Testis (tissue), 3 donors: Measurements from ENCODE around the gene PPM1A. TPM values are rescaled to one million over a fixed set of nuclear protein-coding genes. Genes with fewer than 3 reads are reported as not detected.

Experiments
- DNase-seq: peaks from one replicate; pipeline ENCODE4 v3.0.0-alpha.2; 2019
- H3K27ac ChIP-seq, 2 donors: fragments of 200-600 bp; sonication (generic); one replicate each; pipeline ENCODE4 v1.5.1; 2019
- H3K27me3 ChIP-seq: fragments of 200-600 bp; sonication (generic); one replicate; pipeline ENCODE4 v1.5.1; 2019
- H3K36me3 ChIP-seq: fragments of 200-600 bp; sonication (generic); one replicate; pipeline ENCODE4 v1.5.1; 2017; ENCODE audit warnings: low read depth; ENCODE audit errors: missing control alignments
- H3K4me1 ChIP-seq: fragments of 200-600 bp; sonication (generic); one replicate; pipeline ENCODE4 v1.5.1; 2019
- H3K4me3 ChIP-seq, 2 donors: fragments of 200-600 bp; sonication (generic); one replicate each; pipeline ENCODE4 v1.5.1; 2017 to 2019
- H3K9me3 ChIP-seq: fragments of 200-600 bp; sonication (generic); one replicate; pipeline ENCODE4 v1.5.1; 2017
- CTCF ChIP-seq, 3 experiments: fragments of 450-650 bp in 2 of 3; fragments of 200-600 bp in 1 of 3; sonication (generic) in 1 of 3; IDR thresholded peaks; one replicate each; pipeline ENCODE4 v1.5.1; 2016 to 2019; ENCODE audit warnings: antibody characterized with exemption in 3 of 3, mild to moderate bottlenecking in 2 of 3, moderate library complexity in 1 of 3
- POLR2A ChIP-seq: fragments of 450-650 bp; IDR thresholded peaks from one replicate; pipeline ENCODE4 v1.6.1; 2017; ENCODE audit warnings: antibody characterized with exemption, mild to moderate bottlenecking, moderate library complexity
- WGBS, 2 donors: methylation state at CpG; one replicate each; pipeline ENCODE4 v1.1.5; 2018; 5-methylcytosine and 5-hydroxymethylcytosine counted together
- intact Hi-C: fragments of 100-400 bp; cut with DNase I; formaldehyde crosslinking; loops from one replicate; pipeline ENCODE4 v1.15.1; 2023; ENCODE audit warnings: low total_unique reads
- polyA plus RNA-seq: library from polyadenylated mRNA; stranded (reverse); fragments of 350-450 nt; fragmentation: Illumina TruSeq; extraction: RNeasy Lipid Tissue Mini Kit (QIAGEN cat#74804); gene quantifications from one replicate; pipeline ENCODE4 v1.2.3, GENCODE V29; 2014; ENCODE audit warnings: low read depth, low replicate concordance; ENCODE audit not compliant: insufficient read depth
- total RNA-seq, 2 donors: library from RNA; depleted of rRNA; stranded (reverse); fragments of >200 nt; gene quantifications; one replicate each; pipeline ENCODE4 v1.2.3, GENCODE V29; 2016

Gene PPM1A
- total and polyA plus RNA-seq, 3 donors from 2014 or later: 73.0 to 146 (median 91.1) TPM

DNA sequence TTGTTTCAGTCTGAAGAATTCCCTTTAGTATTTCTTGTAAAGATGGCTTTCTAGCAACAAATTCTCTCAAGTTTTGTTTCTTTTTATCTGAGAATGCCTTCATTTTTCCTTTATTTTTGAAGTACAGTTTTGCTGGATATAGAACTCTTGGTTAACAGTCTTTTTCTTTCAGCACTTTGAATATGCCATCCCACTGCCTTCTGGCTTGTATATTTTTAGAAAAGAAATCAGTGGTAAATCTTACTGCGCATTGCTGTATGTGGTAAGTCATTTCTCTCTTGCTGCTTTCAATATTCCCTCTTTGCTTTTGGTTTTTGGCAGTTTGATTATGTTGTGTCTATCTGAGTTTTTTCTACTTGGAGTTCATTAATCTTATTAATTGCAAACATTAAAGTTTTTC, 16.8 kb upstream of the PPM1A start:
- intact Hi-C loops: no loop called here
- Histone ChIP-seq H3K27ac (no peak overlapping the region), H3K9me3 (no peaks in the 10 kb centered on the region), H3K36me3 (no peaks in the 10 kb centered on the region), H3K4me1 (no peaks in the 10 kb centered on the region), H3K27me3 (no peaks in the 10 kb centered on the region), H3K4me3 (no peak overlapping the region)
- DNase-seq: no peak
- whole genome bisulfite sequencing, 2 donors: 96 to 97% methylated on average over 1 of the region's 1 CpG
- TF ChIP-seq POLR2A (no peak), CTCF (IDR thresholded peaks at IDR 0.05) (no peak)

DNA sequence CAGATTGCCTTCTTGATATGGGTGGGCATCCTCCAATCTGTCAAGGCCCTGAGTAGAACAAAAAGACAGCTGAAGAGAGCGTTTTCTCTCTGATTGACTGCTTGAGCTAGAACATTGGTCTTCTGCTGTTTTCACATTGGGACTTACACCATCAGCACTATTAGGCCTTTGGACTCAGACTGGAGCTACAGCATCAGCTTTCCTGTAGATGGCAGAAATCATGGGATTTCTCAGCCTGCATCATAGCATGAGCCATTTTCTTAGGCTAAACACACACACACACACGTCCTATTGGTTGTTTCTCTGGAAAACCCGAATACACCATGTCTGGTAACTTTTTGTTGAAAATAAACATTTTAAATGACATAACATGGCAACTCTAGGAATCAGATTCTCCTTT, 15.8 kb upstream of the PPM1A start:
- TF ChIP-seq POLR2A (no peak), CTCF (IDR thresholded peaks at IDR 0.05) (no peak)
- WGBS, 2 donors: 85 to 88% methylated on average over 3 of the region's 3 CpGs
- no peaks in the 10 kb centered on the region for H3K27me3 ChIP-seq

DNA sequence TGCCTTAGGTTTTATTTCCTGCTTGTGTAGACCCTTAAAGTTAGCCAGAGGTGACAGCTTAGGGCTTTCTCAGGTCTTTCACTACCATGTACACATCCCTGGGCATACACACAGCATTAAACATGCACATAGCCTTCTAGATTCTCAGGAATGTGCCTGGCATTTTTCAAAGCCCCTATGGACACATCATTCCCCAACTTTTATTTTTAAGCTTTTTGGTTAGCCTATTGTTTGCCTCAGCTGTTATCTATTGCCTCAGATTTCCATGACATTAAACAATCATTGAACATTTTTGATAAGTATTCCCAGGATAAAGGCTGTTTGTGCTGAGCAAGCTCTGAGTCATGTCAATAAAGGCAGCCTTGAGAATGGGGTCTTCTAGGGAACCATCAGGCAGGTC, 15.1 kb upstream of the PPM1A start:
- Histone ChIP-seq H3K4me1 (no peaks in the 10 kb centered on the region), H3K4me3 (no peak overlapping the region), H3K27me3 (no peaks in the 10 kb centered on the region), H3K36me3 (no peaks in the 10 kb centered on the region), H3K27ac (no peak overlapping the region), H3K9me3 (no peaks in the 10 kb centered on the region)
- DNase-seq: no peak
- TF ChIP-seq CTCF (IDR thresholded peaks at IDR 0.05) (no peak), POLR2A (no peak)
- intact Hi-C loops: no loop called here

More for the DNA sequence above, 15.8 kb upstream of the PPM1A start:
- intact Hi-C loops: no loop called here
- H3K9me3 ChIP-seq: no peaks in the 10 kb centered on the region
- no peaks in the 10 kb centered on the region for H3K4me1 ChIP-seq
- H3K4me3 ChIP-seq: no peak overlapping the region
- DNase-seq: no peak
- H3K27ac ChIP-seq: no peak overlapping the region
- no peaks in the 10 kb centered on the region for H3K36me3 ChIP-seq

DNA sequence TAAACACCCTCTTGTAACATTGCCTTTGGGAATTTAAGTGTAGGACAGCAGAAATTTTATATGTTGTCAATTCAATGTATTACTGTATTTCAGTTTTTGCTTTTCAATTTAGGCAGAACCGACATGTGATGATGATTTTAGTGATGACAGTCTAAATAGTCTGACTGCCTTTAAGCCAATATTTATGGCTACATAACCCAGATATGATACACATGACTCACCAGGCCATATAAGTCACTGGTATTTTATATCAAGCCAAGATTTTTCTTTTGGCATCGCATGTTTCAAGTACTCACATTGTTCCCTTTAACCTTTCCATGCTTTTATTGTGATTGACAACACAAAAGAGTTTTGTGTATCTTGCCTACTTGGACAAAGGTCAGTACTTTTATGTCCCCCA, 13.6 kb upstream of the PPM1A start:
- intact Hi-C loops: no loop called here

More for the DNA sequence above, 13.6 kb upstream of the PPM1A start:
- no peaks in the 10 kb centered on the region for H3K4me1 ChIP-seq
- 83 to 93% methylated on average over 2 of the region's 2 CpGs for WGBS, 2 donors
- H3K4me3 ChIP-seq: no peak overlapping the region
- no peak overlapping the region for H3K27ac ChIP-seq
- no peaks in the 10 kb centered on the region for H3K9me3 ChIP-seq
- no peak for TF ChIP-seq CTCF (IDR thresholded peaks at IDR 0.05)
- TF ChIP-seq POLR2A: no peak
- H3K27me3 ChIP-seq: no peaks in the 10 kb centered on the region
- DNase-seq: no peak
- H3K36me3 ChIP-seq: no peaks in the 10 kb centered on the region
